Mesothelial cell of epicardium (in vitro differentiated cells): Measurements from ENCODE around the gene MPST. TPM values are rescaled to one million over a fixed set of nuclear protein-coding genes. Genes with fewer than 3 reads are reported as not detected.

Experiments
- DNase-seq, 2 experiments: peaks; one replicate each; pipeline ENCODE4 v3.0.0; 2021; ENCODE audit warnings: low spot score in 2 of 2; ENCODE audit not compliant: unreplicated experiment in 2 of 2
- H3K27ac Mint-ChIP-seq: 2 replicates; pipeline ENCODE4 v1.8.0; 2021; ENCODE audit warnings: mixed read lengths
- H3K27me3 Mint-ChIP-seq: 2 replicates; pipeline ENCODE4 v1.8.0; 2021; ENCODE audit warnings: low read depth, mixed read lengths
- H3K36me3 Mint-ChIP-seq: 2 replicates; pipeline ENCODE4 v1.8.0; 2021; ENCODE audit warnings: mixed read lengths
- H3K4me1 Mint-ChIP-seq: 2 replicates; pipeline ENCODE4 v1.8.0; 2021; ENCODE audit warnings: mixed read lengths
- H3K4me3 Mint-ChIP-seq: 2 replicates; pipeline ENCODE4 v1.8.0; 2021; ENCODE audit warnings: mild to moderate bottlenecking, moderate library complexity, mixed read lengths
- H3K9me3 Mint-ChIP-seq: 2 replicates; pipeline ENCODE4 v1.8.0; 2021; ENCODE audit warnings: mixed read lengths
- total RNA-seq: library from RNA; stranded (reverse); gene quantifications from 3 replicates; pipeline ENCODE4 v1.2.1, GENCODE V29; 2021
- TF ChIP-seq, protein P1 (sequence below): fragments of 200-600 bp; sonication (generic); IDR thresholded peaks from one replicate; pipeline ENCODE4 v1.5.0; 2021; ENCODE audit warnings: antibody characterized with exemption; ENCODE audit not compliant: unreplicated experiment

MPST gene
- total RNA-seq, 1 donor from 2014 or later: 55.8 TPM

DNA sequence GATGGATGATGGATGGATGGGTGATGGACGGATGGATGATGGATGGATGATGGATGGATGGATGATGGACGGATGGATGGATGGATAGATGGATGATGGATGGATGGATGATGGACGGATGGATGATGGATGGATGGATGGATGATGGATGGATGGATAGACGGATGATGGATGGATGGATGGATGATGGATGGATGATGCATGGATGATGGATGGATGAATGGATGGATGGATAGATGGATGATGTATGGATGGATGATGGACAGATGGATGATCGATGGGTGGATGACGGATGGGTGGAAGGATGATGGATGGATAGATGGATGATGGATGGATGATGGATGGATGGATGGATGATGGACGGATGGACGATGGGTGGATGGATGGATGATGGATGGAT, 53.1 kb downstream of the MPST start:
- Mint-ChIP-seq H3K9me3 (no peaks in the 10 kb centered on the region), H3K4me1 (no peaks in the 10 kb centered on the region), H3K4me3 (no peak overlapping the region), H3K27me3 (peaks cover 20% of the 10 kb centered on the region), H3K36me3 (no peaks in the 10 kb centered on the region), H3K27ac (no peak overlapping the region)
- no peak for DNase-seq
- TF ChIP-seq, protein P1, sequence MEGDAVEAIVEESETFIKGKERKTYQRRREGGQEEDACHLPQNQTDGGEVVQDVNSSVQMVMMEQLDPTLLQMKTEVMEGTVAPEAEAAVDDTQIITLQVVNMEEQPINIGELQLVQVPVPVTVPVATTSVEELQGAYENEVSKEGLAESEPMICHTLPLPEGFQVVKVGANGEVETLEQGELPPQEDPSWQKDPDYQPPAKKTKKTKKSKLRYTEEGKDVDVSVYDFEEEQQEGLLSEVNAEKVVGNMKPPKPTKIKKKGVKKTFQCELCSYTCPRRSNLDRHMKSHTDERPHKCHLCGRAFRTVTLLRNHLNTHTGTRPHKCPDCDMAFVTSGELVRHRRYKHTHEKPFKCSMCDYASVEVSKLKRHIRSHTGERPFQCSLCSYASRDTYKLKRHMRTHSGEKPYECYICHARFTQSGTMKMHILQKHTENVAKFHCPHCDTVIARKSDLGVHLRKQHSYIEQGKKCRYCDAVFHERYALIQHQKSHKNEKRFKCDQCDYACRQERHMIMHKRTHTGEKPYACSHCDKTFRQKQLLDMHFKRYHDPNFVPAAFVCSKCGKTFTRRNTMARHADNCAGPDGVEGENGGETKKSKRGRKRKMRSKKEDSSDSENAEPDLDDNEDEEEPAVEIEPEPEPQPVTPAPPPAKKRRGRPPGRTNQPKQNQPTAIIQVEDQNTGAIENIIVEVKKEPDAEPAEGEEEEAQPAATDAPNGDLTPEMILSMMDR: no peak

DNA sequence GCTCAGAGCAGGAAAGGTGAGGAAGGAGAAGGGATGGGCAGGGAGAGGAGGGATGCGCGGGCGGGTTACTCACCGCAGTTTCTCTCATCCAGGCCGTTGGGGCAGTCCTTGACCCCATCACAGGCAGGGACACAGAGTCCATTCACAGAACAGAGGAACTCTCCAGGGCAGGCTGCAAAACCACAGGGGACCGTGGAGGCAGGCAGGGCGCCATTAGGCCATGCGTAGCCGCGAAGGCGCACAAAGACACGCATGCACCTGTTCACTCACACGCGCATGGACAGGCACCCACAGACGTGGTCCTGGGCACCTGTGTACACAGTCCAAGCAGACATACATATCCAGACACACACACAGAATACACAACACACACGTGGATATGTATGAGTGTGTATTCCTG, 55.0 kb downstream of the MPST start:
- Mint-ChIP-seq H3K9me3 (no peaks in the 10 kb centered on the region), H3K27ac (no peak overlapping the region), H3K27me3 (peaks cover 15% of the 10 kb centered on the region), H3K4me1 (peaks cover 2% of the 10 kb centered on the region), H3K36me3 (no peaks in the 10 kb centered on the region), H3K4me3 (no peak overlapping the region)
- no peak for DNase-seq
- TF ChIP-seq, protein P1: no peak

DNA sequence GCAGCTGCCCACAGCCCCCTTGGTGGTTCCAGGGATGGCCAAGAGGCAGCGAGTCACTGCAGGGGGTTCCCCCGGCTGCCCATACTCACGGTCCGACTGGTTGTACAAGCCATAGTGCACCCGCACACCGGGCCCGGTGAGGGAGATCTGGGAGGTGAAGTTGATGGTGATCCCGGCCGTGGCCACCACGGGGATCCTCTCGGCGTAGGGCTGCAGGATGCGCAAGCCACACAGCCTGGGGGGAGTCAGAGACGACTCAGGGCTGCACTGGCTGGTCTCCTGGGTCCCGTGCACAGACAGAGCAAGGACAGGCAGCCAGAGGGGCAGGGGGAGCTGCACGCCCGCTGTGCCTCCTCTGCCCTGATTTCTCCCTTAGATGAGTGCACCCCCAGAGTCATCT, 55.5 kb downstream of the MPST start:
- DNase-seq: no peak
- Mint-ChIP-seq H3K27ac (no peak overlapping the region), H3K27me3 (peaks cover 15% of the 10 kb centered on the region), H3K4me1 (peaks cover 2% of the 10 kb centered on the region), H3K4me3 (no peak overlapping the region), H3K9me3 (no peaks in the 10 kb centered on the region), H3K36me3 (no peaks in the 10 kb centered on the region)
- TF ChIP-seq, protein P1: no peak

DNA sequence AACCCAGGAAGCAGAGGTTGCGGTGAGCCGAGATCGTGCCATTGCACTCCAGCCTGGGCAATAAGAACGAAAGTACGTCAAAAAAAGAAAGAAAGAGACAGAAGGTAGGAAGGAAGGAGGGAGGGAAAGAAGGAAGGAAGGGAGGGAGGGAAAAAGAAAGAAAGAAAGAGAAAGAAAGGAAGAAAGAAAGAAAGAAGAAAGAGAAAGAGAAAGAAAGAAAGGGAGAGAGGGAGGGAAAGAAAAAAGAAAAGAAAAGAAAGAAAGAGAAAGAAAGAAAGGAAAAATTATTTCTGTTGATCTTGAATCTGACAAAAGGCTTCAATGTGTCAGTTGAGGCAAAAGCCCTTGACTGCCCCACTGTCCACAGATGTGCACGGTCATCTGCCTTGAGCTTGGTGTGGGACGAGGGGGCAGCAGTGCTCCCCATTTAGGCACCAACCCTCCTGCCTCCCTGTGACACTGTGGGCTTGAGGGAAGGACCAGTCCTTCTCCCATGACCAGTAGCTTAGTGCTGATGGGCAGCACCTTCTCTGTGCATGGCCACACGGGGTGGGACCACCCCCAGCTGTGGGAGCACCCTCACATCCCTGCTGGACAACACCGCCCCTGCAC, 56.4 kb downstream of the MPST start:
- H3K4me1 Mint-ChIP-seq: peaks cover 2% of the 10 kb centered on the region
- DNase-seq: no peak
- H3K4me3 Mint-ChIP-seq: no peak overlapping the region
- no peak overlapping the region for H3K27ac Mint-ChIP-seq
- peaks cover 15% of the 10 kb centered on the region for H3K27me3 Mint-ChIP-seq
- TF ChIP-seq, protein P1: no peak
- no peaks in the 10 kb centered on the region for H3K9me3 Mint-ChIP-seq
- no peaks in the 10 kb centered on the region for H3K36me3 Mint-ChIP-seq

DNA sequence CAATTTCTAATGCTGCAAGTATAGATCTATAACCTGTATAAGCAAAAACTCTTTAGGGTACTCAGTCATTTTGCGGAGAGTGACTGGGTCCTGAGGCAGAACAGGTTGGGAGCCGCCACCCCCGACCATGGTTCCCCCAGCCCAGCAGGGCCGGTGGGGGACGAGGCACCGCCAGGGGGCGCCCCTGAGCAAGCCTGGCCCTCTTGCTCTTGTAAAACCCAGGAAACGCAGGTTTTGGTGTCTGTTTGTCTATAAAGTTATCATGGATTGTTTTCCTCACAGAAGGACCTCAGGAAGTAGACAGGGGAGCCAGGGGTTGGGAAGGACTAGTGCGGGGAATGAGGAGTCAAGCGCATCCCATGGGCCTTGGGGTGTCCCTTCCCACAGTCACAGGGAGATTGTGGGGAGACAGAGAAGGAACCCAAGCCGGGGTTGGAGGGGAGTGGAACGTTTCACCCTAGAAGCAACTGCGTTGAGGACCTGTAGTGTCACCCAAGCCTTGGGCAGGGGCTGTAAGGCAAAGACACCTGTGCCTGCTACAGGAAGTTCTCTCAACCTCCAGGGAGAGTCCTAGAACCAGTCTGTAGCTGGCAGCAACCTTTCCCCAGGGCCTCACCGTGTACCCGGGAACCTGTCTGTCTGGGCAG, 58.4 kb downstream of the MPST start:
- peak; percentile 62 to 87 for DNase-seq
- H3K4me1 Mint-ChIP-seq: peaks cover 2% of the 10 kb centered on the region
- no peaks in the 10 kb centered on the region for H3K36me3 Mint-ChIP-seq
- TF ChIP-seq, protein P1: peak; percentile 87
- H3K27ac Mint-ChIP-seq: no peak overlapping the region
- H3K9me3 Mint-ChIP-seq: no peaks in the 10 kb centered on the region
- H3K27me3 Mint-ChIP-seq: peaks cover 15% of the 10 kb centered on the region
- H3K4me3 Mint-ChIP-seq: no peak overlapping the region
